HepG2 (cell line): ENCODE measurements around the gene OR2AG1. TPM values are rescaled to one million over a fixed set of nuclear protein-coding genes. Genes with fewer than 3 reads are reported as not detected.

Experiments used
- ATAC-seq: fragments of 200-7000 bp; cut with Tn5 transposase; 3 replicates; pipeline ENCODE4 v1.9.1; 2020; ENCODE audit warnings: mild to moderate bottlenecking, moderate library complexity
- BruUV-seq: library from RNA; stranded (reverse); fragments of 400-500 nt; replicated peaks from 2 replicates; lab custom pipeline; 2021; lab: Mats Ljungman, UMichigan
- CTCF ChIA-PET: fragments of 300-600 bp; formaldehyde crosslinking; extraction: SDS; loops from one replicate; lab custom pipeline; 2021; ENCODE audit warnings: low total read pairs, inconsistent platforms, low intra/inter-chr PET ratio; lab: Yijun Ruan, JAX
- POLR2A ChIA-PET: fragments of 350-600 bp; sonication (Branson Sonifier 250); formaldehyde crosslinking; loops from one replicate; lab custom pipeline; 2020; ENCODE audit warnings: antibody characterized with exemption, inconsistent platforms; lab: Yijun Ruan, JAX
- DNase-seq: peaks from one replicate; pipeline ENCODE4 v3.0.0-alpha.2; 2015; ENCODE audit warnings: low spot score
- FAIRE-seq: peaks from 3 replicates; lab custom pipeline; 2011; peaks lifted over from hg19 to GRCh38; lab: Jason Lieb, UNC
- H2AFZ ChIP-seq: one replicate; pipeline ENCODE4 v1.6.1; 2011; ENCODE audit warnings: low read length, inconsistent platforms
- H3K27ac ChIP-seq: fragments of 300-600 bp; 3 replicates; pipeline ENCODE4 v1.8.0; 2011; ENCODE audit warnings: mixed run types, mild to moderate bottlenecking, mixed read lengths, low read length, inconsistent platforms; ENCODE audit not compliant: insufficient read depth; ENCODE audit errors: extremely low read length
- H3K27me3 ChIP-seq, 2 experiments: fragments of 200-600 bp in 1 of 2; 2 replicates in 1 of 2; 3 replicates in 1 of 2; pipeline versions ENCODE4 v1.6.0 to v1.8.0; 2011; ENCODE audit warnings: low read length in 2 of 2, mild to moderate bottlenecking in 2 of 2, moderate library complexity in 2 of 2, inconsistent platforms in 1 of 2; ENCODE audit not compliant: insufficient read depth in 2 of 2, control insufficient read depth in 1 of 2
- H3K36me3 ChIP-seq, 2 experiments: fragments of 200-600 bp in 1 of 2; replicated peaks in 1 of 2; 2 replicates in 1 of 2; 3 replicates in 1 of 2; pipeline versions ENCODE4 v1.5.1 to v1.8.0; 2011; ENCODE audit warnings: low read length in 2 of 2, inconsistent platforms in 1 of 2; ENCODE audit not compliant: insufficient read depth in 2 of 2, control insufficient read depth in 1 of 2
- H3K4me1 ChIP-seq: 2 replicates; pipeline ENCODE4 v1.5.1; 2012; ENCODE audit warnings: low read length, inconsistent platforms; ENCODE audit not compliant: insufficient read depth
- H3K4me2 ChIP-seq: 2 replicates; pipeline ENCODE4 v1.6.0; 2011; ENCODE audit warnings: low read depth, low read length, inconsistent platforms
- H3K4me3 ChIP-seq, 3 experiments: fragments of 200-600 bp in 1 of 3; sonication (generic), shearing (Covaris generic) in 1 of 3; replicated peaks in 1 of 3; 2 replicates each; pipeline ENCODE4 v1.5.1; 2011 to 2016; ENCODE audit warnings: low read length in 3 of 3, inconsistent platforms in 2 of 3, low read depth in 2 of 3, mild to moderate bottlenecking in 2 of 3, control low read depth in 1 of 3, mixed read lengths in 1 of 3; ENCODE audit not compliant: insufficient read depth in 1 of 3
- H3K79me2 ChIP-seq: one replicate; pipeline ENCODE4 v1.6.1; 2011; ENCODE audit warnings: low read length, inconsistent platforms; ENCODE audit not compliant: insufficient read depth
- H3K9ac ChIP-seq: 2 replicates; pipeline ENCODE4 v1.6.0; 2011; ENCODE audit warnings: mild to moderate bottlenecking, low read depth, low read length, inconsistent platforms; ENCODE audit not compliant: insufficient read depth
- H3K9me3 ChIP-seq: 2 replicates; pipeline ENCODE4 v1.5.1; 2012; ENCODE audit warnings: mild to moderate bottlenecking, low read length
- H4K20me1 ChIP-seq: 2 replicates; pipeline ENCODE4 v1.6.0; 2011; ENCODE audit warnings: inconsistent platforms, mild to moderate bottlenecking, low read length, moderate library complexity; ENCODE audit not compliant: insufficient read depth
- HMGA1 ChIP-seq: sonication (generic); formaldehyde crosslinking; conservative IDR thresholded peaks from 2 replicates; pipeline ENCODE4 v1.4.0; 2020; ENCODE audit warnings: missing genetic modification reagents
- KLF15 ChIP-seq: sonication (generic); formaldehyde crosslinking; IDR thresholded peaks from 2 replicates; pipeline ENCODE4 v1.8.1; 2023; ENCODE audit warnings: borderline replicate concordance, mild to moderate bottlenecking, inconsistent platforms, missing genetic modification reagents, mixed read lengths
- RXRB ChIP-seq: IDR thresholded peaks from 2 replicates; pipeline ENCODE4 v1.6.1; 2016; ENCODE audit warnings: borderline replicate concordance, missing genetic modification reagents, missing compliant biosample characterization
- SP140L ChIP-seq: sonication (generic); formaldehyde crosslinking; IDR thresholded peaks from 2 replicates; pipeline ENCODE4 v1.4.0; 2020; ENCODE audit warnings: missing genetic modification reagents, borderline replicate concordance
- ZNF383 ChIP-seq: sonication (generic); formaldehyde crosslinking; IDR thresholded peaks from 2 replicates; pipeline ENCODE4 v1.4.0; 2020; ENCODE audit warnings: missing genetic modification reagents, mild to moderate bottlenecking, borderline replicate concordance
- ZNF432 ChIP-seq: sonication (generic); formaldehyde crosslinking; IDR thresholded peaks from 2 replicates; pipeline ENCODE4 v1.5.0; 2020; ENCODE audit warnings: missing genetic modification reagents, mild to moderate bottlenecking, borderline replicate concordance
- ZSCAN21 ChIP-seq: sonication (generic); formaldehyde crosslinking; IDR thresholded peaks from 2 replicates; pipeline ENCODE4 v1.8.0; 2022; ENCODE audit warnings: mild to moderate bottlenecking, missing genetic modification reagents, moderate library complexity, borderline replicate concordance
- WGBS: methylation state at CpG from one replicate; pipeline ENCODE4 v1.1.6; 2017; ENCODE audit warnings: low lambda C conversion rate; 5-methylcytosine and 5-hydroxymethylcytosine counted together
- in situ Hi-C: cut with HindIII; loops from 2 replicates; pipeline ENCODE4 v1.10.0; 2017; ENCODE audit warnings: low pct_unique_long_range_greater_than_20kb; ENCODE audit not compliant: extremely low pct_ligation_motif_present
- intact Hi-C: fragments of 100-400 bp; cut with micrococcal nuclease; formaldehyde crosslinking; loops from one replicate; pipeline ENCODE4 v1.10.0; 2022; ENCODE audit not compliant: unreplicated experiment
- polyA plus RNA-seq, 8 experiments: library from polyadenylated mRNA; depleted of rRNA in 3 of 8; stranded (reverse) in 7 of 8; unstranded in 1 of 8; fragments of >200 nt; fragmentation: Illumina TruSeq in 4 of 8; extraction: Trizol in 4 of 8; gene quantifications; 2 replicates each; pipeline versions ENCODE4 v1.2.1 to v1.2.3, GENCODE V29; 2011 to 2016; ENCODE audit warnings: low read depth in 4 of 8, missing spikeins in 1 of 8, mixed read lengths in 1 of 8; ENCODE audit not compliant: insufficient read depth in 1 of 8
- total RNA-seq, 5 experiments: library from RNA; depleted of rRNA; stranded (reverse); fragments of >200 nt; fragmentation: Illumina TruSeq; extraction: Trizol; gene quantifications; 2 replicates each; pipeline ENCODE4 v1.2.3, GENCODE V29; 2016; ENCODE audit warnings: low read depth in 1 of 5
- TF ChIP-seq, protein P1 (sequence below): sonication (generic); formaldehyde crosslinking; IDR thresholded peaks from 2 replicates; pipeline ENCODE4 v1.4.0; 2020; ENCODE audit warnings: missing genetic modification reagents
- TF ChIP-seq, protein P2 (sequence below): sonication (generic); formaldehyde crosslinking; IDR thresholded peaks from 2 replicates; pipeline ENCODE4 v1.5.0; 2020; ENCODE audit warnings: mild to moderate bottlenecking, missing genetic modification reagents, borderline replicate concordance
- TF ChIP-seq, protein P3 (sequence below): sonication (generic); formaldehyde crosslinking; IDR thresholded peaks from 2 replicates; pipeline ENCODE4 v1.4.0; 2020; ENCODE audit warnings: missing genetic modification reagents

Gene OR2AG1
- total and polyA plus RNA-seq, 2 of the 13 experiments (the other 11 are each of a cell fraction or from before 2014, with no cell fraction given) = not detected

DNA sequence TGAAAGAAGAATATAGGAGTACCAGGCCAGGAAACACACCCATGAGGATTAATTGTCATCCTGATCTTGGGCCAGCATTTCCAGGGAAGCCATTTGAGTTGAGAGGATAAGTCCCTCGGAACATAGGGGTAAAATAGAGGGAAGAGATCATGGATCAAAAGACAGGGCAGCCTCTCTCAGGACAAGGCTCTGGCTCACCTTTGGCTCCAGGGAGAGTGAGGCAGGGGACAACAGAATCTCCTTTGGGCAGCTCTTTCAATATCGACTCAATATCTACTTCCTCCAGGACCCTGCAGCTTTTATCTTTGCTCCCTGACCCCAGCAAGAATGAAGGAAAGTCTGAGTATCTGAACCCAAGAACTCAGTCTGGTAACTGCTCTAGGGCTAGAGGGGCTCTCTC, at the start of gene OR2AG1 (continued):
- TF ChIP-seq, protein P1, sequence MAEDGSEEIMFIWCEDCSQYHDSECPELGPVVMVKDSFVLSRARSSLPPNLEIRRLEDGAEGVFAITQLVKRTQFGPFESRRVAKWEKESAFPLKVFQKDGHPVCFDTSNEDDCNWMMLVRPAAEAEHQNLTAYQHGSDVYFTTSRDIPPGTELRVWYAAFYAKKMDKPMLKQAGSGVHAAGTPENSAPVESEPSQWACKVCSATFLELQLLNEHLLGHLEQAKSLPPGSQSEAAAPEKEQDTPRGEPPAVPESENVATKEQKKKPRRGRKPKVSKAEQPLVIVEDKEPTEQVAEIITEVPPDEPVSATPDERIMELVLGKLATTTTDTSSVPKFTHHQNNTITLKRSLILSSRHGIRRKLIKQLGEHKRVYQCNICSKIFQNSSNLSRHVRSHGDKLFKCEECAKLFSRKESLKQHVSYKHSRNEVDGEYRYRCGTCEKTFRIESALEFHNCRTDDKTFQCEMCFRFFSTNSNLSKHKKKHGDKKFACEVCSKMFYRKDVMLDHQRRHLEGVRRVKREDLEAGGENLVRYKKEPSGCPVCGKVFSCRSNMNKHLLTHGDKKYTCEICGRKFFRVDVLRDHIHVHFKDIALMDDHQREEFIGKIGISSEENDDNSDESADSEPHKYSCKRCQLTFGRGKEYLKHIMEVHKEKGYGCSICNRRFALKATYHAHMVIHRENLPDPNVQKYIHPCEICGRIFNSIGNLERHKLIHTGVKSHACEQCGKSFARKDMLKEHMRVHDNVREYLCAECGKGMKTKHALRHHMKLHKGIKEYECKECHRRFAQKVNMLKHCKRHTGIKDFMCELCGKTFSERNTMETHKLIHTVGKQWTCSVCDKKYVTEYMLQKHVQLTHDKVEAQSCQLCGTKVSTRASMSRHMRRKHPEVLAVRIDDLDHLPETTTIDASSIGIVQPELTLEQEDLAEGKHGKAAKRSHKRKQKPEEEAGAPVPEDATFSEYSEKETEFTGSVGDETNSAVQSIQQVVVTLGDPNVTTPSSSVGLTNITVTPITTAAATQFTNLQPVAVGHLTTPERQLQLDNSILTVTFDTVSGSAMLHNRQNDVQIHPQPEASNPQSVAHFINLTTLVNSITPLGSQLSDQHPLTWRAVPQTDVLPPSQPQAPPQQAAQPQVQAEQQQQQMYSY = no peak
- TF ChIP-seq ZNF383 (CRISPR knock-in tag) (no peak), HMGA1 (CRISPR knock-in tag) (no peak)

DNA sequence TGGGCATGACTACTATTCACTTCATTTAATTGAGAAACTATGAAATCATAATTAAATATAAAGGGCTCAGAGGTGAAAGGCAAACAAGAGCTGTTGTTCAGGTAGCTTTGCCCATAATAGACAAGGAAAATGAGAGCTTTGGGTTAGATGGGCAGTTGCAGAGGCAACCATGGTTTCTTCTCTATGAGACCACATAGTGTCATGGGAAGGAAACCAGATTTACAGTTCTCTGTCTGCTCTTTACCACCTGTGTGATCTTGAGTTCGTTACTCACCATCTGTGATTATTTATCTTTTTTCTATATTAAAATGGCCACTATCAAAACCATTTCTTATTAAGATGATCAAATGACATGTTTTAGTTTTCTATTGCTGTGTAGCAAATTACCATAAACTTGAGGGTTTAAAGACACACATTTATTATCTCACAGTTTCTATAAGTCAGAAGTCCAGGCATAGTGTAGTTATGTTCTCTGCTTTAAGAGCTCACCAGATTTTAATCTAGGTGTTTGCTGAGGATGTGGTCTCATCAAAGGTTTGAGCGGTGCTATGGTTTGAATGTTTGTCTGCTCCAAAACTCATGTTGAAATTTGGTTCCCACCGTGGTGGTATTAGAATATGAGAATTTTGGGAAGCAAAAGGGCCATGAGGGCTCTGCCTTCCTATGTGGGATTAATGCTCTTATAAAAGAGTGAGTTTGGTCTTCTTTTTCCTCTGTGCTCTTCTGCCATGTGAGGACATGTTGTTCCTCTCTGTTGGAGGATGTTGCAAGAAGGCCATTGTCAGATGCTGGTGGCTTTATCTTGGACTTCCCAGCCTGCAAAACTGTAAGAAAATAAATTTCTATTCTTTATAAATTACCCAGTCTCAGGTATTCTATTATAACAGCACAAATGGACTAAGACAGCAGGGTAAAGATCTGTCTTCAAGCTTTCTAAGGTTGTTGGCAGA, 49.2 kb upstream of the OR2AG1 start:
- no peaks in the 10 kb centered on the region for H3K4me1 ChIP-seq
- H2AFZ ChIP-seq = no peak overlapping the region
- ChIA-PET CTCF (no interaction called here), POLR2A (no interaction called here)
- FAIRE-seq (no peak), ATAC-seq (no peak), DNase-seq (no peak)
- no peak overlapping the region for H3K4me3 ChIP-seq
- no peaks in the 10 kb centered on the region for H3K79me2 ChIP-seq
- no peaks in the 10 kb centered on the region for H3K27me3 ChIP-seq
- H3K27ac ChIP-seq = no peak overlapping the region
- WGBS = 33% methylated on average over 3 of the region's 3 CpGs
- H3K36me3 ChIP-seq = no peaks in the 10 kb centered on the region
- H3K4me2 ChIP-seq = no peak overlapping the region
- in situ Hi-C loops = no loop called here
- H4K20me1 ChIP-seq = no peaks in the 10 kb centered on the region
- no peak overlapping the region for H3K9ac ChIP-seq
- intact Hi-C loops = no loop called here
- H3K9me3 ChIP-seq = no peaks in the 10 kb centered on the region
- BruUV-seq = no TSS peak
- no peak for TF ChIP-seq RXRB (CRISPR knock-in tag)
- TF ChIP-seq SP140L = no peak
- no peak for TF ChIP-seq ZNF432 (CRISPR knock-in tag)
- TF ChIP-seq, protein P2, sequence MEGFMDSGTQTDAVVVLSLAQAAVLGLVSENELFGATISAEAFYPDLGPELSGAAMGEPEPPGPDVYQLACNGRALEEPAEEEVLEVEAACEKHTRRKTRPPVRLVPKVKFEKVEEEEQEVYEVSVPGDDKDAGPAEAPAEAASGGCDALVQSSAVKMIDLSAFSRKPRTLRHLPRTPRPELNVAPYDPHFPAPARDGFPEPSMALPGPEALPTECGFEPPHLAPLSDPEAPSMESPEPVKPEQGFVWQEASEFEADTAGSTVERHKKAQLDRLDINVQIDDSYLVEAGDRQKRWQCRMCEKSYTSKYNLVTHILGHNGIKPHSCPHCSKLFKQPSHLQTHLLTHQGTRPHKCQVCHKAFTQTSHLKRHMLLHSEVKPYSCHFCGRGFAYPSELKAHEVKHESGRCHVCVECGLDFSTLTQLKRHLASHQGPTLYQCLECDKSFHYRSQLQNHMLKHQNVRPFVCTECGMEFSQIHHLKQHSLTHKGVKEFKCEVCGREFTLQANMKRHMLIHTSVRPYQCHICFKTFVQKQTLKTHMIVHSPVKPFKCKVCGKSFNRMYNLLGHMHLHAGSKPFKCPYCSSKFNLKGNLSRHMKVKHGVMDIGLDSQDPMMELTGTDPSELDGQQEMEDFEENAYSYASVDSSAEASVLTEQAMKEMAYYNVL = no peak
- no peak for TF ChIP-seq ZSCAN21
- TF ChIP-seq, protein P3, sequence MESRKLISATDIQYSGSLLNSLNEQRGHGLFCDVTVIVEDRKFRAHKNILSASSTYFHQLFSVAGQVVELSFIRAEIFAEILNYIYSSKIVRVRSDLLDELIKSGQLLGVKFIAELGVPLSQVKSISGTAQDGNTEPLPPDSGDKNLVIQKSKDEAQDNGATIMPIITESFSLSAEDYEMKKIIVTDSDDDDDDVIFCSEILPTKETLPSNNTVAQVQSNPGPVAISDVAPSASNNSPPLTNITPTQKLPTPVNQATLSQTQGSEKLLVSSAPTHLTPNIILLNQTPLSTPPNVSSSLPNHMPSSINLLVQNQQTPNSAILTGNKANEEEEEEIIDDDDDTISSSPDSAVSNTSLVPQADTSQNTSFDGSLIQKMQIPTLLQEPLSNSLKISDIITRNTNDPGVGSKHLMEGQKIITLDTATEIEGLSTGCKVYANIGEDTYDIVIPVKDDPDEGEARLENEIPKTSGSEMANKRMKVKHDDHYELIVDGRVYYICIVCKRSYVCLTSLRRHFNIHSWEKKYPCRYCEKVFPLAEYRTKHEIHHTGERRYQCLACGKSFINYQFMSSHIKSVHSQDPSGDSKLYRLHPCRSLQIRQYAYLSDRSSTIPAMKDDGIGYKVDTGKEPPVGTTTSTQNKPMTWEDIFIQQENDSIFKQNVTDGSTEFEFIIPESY (CRISPR knock-in tag) = no peak
- TF ChIP-seq KLF15 (CRISPR knock-in tag) = no peak
